Fibroblast of villous mesenchyme (primary cell): ENCODE results near the gene HMX3. TPM values are rescaled to one million over a fixed set of nuclear protein-coding genes. Genes with fewer than 3 reads are reported as not detected.

Experiments
- DNase-seq: peaks from one replicate; pipeline ENCODE4 v3.0.0-alpha.2; 2010; ENCODE audit warnings: low read depth
- H3K4me3 ChIP-seq: 2 replicates; pipeline ENCODE4 v1.5.1; 2011; ENCODE audit warnings: low read depth, mild to moderate bottlenecking, low read length
- CTCF ChIP-seq: IDR thresholded peaks from 2 replicates; pipeline ENCODE4 v1.5.1; 2012; ENCODE audit warnings: low read depth, mild to moderate bottlenecking, low read length; ENCODE audit not compliant: insufficient read depth
- total RNA-seq: library from RNA; depleted of rRNA; stranded (reverse); fragments of >200 nt; gene quantifications from 2 replicates; pipeline ENCODE4 v1.2.3, GENCODE V29; 2012

Gene HMX3
- total RNA-seq, 1 donor = not detected

GRCh38 chr10:123134343-123134914 is 1.3 kb upstream of the HMX3 start:
- no peak for DNase-seq
- TF ChIP-seq CTCF = no peak
- H3K4me3 ChIP-seq = no peak overlapping the region

- H3K4me3 ChIP-seq = no peak overlapping the region
- TF ChIP-seq CTCF = no peak
- no peak for DNase-seq
Measured at GRCh38 chr10:123134915-123135414, 805 bp upstream of the HMX3 start.

GRCh38 chr10:123136221-123136805 is 543 bp downstream of the HMX3 start:
- TF ChIP-seq CTCF = no peak
- no peak for DNase-seq
- no peak overlapping the region for H3K4me3 ChIP-seq

- no peak for TF ChIP-seq CTCF
- H3K4me3 ChIP-seq = no peak overlapping the region
- peak; percentile 11 for DNase-seq
Measured at GRCh38 chr10:123136806-123137642, 1.3 kb downstream of the HMX3 start.

- no peak for TF ChIP-seq CTCF
- DNase-seq = no peak
- no peak overlapping the region for H3K4me3 ChIP-seq
Measured at GRCh38 chr10:123139165-123139520, 3.4 kb downstream of the HMX3 start.

- no peak for TF ChIP-seq CTCF
- peak; percentile 45 for DNase-seq
- peak overlapping the region; percentile 6 for H3K4me3 ChIP-seq
Measured at GRCh38 chr10:123139521-123140163, 3.9 kb downstream of the HMX3 start.
